Hematopoietic multipotent progenitor cell treated with erythropoietin and hydrocortisone succinate and interleukin-3 and kit ligand, for 15 days (in vitro differentiated cells): ENCODE results near the gene TNNT3.
"Not testable (repeated sequence)": the region's sequence is repeated elsewhere in the genome, so short reads cannot be mapped to it uniquely, and the experiment has no call there.

Source experiments
- DNase-seq: peaks from one replicate; pipeline ENCODE4 v3.0.0-alpha.2; 2015; ENCODE audit warnings: low spot score

TNNT3 gene

DNA sequence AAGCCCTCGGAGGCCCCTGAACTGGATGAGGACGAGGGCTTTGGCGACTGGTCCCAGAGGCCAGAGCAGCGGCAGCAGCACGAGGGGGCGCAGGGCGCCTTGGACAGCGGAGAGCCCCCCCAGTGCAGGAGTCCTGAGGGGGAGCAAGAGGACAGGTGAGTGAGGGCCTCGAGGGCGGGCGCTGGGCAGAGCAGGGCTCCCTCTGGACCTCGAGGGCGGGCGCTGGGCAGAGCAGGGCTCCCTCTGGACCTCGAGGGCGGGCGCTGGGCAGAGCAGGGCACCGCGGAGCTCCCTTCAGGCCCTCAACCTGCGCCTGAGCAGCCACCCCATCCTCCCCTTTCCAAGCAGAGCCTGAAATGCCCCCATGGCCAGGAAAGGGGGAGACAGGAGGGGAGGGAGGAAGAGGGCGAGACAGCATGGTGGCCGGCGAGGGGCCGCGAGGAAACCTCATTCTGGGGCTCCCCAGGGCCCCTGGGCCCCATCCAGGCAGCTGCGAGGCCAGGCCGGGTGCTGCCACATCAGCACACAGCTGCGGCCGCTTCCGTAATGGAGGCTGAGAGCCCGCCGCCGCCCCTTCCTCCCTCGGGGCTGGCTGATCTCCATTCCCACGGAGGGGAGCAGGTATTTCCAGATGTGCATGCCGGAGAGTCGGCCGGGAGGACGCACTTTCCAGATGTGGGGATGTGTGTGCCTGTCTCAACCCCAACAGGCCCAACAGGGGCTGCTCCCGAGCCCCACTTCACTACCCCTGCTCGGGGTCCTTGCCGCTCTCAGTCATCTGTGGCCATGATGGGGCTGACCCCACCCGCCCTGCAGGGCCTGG, 37.9 kb upstream of the TNNT3 start:
- no peak for DNase-seq

DNA sequence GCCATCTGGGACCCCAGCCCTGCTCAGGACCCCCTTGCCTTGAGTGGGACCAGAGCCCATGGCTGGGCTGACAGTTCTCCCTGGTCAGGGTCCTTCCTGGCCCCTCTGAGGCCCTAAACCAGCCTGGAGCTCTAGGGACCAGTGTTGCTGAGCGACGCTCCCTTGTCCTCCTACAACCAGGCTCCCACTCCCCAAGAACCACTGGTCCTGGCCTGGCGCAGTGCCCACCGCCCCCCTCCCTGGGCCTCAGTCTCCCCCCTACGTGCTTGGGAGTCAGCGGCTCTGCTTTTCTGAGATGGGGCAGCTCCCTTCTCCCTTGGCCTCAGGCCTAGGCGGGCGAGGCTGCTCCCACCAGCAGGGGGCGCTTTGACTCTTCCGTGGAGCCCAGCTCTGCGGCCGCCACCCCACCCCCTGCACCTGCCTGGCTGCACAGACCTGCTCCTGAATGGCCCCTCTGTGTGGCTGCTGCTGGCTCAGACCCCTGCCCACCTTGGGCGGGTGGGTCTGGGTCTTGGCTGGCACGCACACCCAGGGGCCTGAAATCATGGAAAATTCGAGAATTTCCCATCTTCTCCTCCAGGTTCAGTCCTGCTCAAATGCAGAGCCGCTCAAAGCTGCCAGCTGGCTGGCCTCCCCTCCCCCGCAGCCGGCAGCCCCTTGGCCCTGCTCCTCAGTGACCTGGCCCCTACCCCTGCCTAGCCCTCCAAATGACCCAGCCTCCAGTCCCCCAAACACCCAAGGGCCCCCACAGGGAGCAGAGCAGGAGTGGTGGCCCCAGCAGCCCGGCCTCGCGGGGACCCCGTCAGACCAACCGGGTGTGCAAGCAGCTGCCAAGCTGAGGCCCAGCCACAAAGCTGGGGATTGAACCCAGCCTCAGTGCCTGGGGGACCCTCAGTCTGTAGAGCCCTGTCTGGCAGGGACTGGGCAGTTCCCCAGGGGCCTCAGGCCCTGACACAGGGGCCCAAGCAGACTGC, 37.0 kb upstream of the TNNT3 start:
- peak; percentile 82 for DNase-seq

DNA sequence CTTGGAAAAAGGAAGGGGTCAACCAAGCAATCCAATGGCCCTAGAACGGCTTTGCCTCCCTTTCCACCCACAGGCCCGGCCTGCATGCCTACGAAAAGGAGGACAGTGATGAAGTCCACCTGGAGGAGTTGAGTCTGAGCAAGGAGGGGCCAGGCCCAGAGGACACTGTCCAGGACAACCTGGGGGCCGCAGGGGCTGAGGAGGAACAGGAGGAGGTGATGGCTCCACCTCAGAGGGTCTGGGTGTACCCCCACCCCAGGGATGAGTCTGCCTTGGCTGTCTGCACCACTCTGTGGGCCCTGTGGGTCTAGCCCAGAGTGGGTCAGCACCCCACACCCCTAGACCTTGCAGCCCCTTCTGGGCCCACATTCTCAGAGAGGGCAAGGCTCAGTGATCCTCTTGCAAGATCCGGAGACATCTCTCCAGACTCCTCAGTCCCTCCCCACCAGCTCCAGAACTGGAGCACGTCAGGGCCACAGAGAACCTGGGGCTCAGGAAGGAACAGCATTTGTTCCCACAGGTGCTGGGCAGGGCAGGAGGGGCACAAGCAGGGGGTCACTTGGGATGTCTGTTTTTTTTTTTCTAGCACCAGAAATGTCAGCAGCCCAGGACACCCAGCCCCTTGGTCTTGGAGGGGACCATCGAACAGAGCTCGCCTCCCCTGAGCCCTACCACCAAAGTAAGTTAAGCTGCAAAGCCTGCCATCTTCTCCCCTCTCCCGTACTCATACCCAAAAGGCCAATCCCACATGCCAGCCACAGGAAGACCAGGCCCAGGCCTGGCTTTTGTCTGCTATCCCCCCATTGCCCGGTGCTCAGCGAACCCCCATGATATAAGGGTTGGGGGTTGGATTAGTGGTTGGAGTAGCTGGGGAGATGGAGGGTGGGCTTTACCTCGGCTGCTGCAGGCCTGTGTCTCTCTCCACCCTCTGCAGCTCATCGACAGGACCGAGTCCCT, 35.9 kb upstream of the TNNT3 start:
- DNase-seq, result no peak

DNA sequence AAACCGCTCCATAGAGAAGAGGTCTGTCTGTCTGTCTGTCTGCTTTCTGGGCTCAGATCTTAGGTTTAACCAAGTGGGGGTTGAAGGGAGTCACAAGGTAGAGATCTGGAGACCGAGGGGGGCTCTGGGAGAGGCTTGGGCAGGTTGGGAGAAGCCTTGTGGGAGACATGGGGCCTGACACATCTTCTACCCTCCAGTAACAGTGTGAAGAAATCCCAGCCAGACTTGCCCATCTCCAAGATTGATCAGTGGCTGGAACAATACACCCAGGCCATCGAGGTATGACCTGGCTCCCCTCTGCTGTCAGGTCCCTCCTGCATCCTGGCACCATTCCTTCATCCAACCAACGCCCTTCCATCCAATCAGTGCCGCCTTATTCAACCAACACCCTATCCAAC, 35.2 kb upstream of the TNNT3 start:
- no peak for DNase-seq

DNA sequence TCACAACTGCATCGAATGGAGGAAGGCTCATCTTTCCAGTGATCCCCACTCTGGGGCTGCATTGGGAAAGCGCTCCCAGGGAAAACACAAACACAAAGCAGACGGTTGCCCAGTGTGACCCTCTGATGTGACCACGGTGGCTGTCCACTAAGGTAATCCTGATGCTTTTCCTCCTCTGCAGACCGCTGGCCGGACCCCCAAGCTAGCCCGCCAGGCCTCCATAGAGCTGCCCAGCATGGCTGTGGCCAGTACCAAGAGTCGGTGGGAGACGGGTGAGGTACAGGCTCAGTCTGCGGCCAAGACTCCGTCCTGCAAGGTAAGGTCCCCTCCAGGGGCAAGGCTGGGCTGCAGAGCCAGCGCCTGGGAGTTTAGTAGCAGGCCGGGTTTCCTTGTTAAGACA, 33.0 kb upstream of the TNNT3 start:
- not testable (repeated sequence) for DNase-seq

DNA sequence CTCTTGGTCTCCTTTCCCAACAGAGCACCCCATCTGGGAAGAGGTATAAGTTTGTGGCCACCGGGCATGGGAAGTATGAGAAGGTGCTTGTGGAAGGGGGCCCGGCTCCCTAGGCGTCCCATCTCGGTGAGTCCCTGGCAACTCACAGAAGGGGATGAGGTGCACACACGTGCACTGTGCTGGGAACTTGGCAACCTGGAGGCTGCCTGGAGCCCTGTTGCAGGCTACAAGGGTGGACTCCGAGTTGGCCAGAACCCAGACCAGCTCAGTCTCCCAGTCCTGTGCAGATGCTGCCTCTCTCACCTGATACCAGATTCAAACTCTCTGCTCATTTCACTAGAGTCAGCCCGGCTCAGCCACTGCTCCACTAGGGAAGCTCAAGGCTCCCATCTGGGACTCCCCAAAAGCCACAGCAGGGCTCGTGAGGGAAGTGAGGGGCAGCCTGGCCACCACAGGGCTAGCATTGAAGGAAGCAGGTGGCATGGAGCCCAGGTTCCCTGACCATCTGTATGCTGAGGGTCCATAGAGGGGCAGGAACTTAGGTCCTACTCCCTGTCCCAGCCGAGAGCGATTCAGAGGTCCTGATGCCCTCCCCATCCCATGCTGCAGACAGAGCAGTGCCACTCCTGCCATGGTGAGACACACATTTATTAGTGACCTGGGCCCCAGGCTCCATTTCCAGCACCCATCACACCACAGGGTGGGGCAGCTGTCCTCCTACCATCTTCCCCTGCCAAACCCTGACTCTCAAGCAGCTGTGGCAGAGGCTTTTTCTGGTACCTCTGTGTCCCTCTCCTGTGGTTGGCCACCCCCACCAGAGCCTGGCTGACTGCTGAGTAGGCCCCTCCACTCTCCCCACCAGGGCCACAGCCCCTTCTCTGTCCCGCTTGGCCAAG, 31.8 kb upstream of the TNNT3 start:
- no peak for DNase-seq

DNA sequence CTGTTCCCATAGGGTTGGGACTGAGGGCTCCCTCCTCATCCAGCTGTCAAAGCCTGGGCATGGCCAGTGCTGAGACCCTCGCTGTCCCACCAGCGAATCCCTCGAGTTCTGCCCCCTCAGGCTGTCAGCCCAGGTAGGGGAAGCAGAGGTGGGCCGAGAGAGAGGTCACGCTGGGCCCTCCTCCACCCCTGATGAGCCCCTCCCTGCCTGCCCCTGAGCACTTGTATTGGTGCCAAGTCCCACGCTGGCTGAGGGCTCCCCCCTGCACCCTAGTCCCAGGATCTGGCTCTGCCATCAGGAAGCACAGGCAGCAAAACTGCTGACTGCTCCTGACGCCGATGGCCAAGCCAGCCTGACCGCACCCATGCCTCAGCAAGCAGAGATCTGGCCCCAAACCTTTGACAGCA, 31.2 kb upstream of the TNNT3 start:
- no peak for DNase-seq

DNA sequence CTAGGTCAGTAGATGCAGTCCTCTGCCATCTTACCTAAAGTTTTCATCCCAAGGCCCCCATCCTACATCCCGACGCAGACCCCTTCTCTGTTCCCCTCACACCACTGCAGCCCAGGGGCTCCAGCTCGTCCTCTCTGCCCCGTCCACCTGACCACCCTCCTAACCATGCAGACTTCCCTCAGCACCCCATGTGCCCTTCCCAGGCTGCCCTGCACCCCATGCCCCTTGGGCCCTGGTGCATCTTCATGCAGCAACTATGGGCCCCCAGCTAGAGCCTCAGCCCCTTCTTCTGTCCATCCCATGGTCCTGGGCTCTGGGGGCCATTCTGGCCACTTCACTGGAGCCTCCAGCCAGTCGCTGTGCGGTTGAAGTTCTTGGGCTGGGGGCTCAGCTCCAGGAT, 30.7 kb upstream of the TNNT3 start:
- DNase-seq, result no peak

DNA sequence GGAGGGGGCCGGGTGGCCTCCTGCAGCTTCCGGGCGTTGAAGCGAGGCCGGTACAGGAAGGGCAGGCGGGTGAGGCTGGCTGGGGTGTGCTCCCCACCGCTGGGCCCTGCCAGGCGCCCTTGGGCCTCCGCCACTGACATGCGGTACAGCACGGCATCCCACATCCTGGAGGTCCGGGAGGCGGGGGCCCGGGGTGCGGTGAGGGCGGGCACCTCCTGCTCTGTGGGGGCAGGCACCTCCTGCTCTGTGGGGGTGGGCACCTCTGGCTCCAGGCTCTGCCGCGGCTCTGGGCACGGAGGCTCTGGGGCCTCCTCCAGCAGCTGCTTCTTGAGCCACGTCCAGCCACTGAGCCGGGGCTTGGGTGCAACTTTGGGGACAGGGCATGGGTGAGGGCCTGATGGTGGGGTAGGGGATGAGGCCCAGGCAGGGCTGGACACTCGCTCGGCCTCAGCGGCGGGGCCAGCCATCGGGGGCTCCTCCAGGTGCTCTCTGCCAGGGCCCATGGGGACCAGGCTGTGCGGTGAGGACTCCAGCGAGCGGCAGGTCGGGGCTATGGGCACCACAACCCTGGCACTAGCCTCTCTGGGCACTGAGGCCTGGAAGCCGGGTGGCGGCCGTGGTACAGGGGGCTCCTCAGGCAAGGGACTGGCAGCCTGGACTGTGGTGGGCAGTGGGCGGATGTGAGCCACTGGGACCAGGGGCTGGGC, 30.1 kb upstream of the TNNT3 start:
- DNase-seq, result no peak

DNA sequence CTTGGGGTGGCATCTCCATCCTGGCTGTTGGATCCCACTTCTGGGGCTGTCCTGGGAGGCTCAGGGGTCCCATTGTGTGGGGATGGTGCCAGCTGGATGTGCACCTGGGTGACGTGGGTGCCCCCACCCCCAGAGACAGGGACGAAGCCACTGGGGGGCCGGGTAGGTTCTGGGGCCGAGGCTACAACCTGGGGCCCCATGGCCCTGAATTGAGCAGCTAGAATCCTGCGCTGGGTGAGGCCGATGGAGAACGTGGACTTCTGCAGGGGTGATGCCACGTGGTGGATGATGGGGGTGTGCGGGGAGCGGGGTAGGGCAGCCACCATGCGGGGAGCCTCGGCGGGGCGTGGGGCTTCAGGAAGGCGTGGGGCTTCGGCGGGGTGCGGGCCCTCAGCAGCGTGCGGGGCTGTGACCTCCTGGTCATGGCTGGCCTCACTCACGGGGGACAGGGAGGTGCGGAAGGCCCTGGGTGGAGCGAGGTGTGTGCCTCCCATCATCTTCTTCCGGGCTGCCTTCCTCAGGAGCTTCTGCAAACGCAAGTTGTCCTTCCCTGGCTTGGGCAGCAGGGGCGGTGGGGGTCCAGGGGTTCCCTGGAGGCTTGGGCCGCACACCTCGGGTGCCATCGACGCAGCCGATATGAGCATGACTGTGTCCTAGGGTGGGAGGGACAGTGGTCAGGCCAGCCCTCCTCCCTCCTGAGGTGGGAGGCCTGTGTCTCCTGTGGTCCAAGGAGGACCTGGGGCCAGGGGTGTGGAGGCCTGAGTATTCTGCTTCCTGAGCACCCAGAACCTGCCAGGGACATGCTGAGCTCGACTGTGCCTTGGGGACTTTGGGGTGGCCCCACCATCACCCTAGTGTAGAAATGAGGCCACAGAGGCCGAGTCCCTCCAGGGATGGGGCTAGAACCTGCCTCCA, 29.3 kb upstream of the TNNT3 start:
- no peak for DNase-seq

DNA sequence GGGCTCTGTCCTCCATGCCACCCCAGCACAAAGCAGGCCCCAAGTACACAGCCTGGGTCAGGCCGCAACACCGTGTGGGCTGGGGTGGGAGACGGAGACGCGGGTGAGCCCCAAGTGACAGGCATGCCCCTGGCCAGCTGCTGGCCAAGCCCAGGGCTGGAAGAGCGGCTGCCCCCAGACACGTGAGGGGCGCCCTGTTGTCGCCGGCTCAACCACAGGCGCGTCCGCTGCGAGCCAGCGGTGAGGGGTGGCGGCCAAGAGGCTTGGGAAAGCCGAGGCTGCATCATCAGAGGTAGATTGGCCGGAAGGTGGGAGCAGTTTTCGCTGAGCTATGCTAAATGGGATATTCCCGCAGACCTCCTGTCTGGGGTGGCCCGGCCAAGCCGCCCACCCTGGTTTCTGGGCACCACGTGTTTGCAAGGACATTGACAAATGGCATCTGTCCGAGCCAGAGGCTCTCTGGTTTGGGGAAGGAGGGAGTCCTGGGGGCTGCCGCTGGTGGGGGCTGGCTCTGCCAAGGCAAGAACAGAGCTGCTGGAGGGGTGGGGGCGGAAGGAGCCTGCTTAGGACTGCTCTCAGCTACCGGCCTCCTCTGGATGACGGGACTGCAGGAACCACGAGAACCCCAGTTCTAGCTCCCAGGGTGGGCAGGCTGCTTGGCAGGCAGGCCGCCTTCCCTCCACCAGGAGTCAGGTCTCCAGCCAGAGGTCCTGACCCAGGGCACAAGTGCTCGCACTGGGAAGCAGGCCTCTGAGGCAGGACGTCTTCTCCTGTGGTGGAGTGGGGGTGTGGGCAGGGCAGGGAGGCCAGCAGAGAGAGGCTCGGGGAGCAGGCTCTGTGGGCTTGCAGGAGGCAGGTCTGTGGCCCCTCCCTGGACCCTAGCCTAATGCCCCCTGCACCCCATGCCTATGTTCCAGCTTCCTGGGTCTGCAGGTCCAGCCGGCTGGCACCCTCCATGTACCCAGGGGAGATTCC, 28.4 kb upstream of the TNNT3 start:
- DNase-seq, result no peak

DNA sequence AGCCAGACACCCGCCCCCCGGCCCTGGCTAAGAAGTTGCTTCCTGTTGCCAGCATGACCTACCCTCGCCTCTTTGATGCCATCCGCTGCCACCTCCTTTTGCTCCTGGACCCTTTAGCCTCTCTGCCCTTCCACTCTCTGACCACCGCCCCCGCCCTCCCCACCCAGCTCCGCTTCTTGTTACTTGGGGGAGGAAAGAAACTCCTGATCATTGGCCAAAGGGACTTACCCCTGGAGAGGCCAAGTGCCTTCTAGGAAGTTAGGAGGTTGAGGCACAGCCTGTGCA, 27.7 kb upstream of the TNNT3 start, which contains the start of gene PRR33:
PRR33 (minus strand) TSS at position 65 of the 285 bp plus-strand sequence. CDS start 1,311 bp downstream, outside the sequence.
- no peak for DNase-seq

DNA sequence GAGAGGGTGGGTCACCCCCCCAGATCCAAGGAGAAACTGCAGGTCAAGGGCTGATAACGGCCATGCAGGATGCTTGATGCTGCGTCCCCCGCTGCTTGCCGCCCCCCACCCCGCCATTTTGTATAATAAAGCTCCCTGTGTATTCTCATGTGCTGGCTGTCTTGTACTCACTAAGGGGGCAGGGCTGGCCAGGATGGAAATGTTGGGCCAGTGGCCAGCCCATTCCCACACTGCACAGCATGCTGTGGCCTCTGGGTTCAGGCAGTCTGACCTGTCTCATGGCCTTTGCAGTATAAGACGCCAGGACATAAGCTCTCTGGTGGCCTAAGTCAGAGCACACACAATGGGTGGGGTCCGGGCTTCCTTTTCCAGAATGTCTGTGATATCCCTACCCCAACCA, 27.4 kb upstream of the TNNT3 start:
- no peak for DNase-seq

DNA sequence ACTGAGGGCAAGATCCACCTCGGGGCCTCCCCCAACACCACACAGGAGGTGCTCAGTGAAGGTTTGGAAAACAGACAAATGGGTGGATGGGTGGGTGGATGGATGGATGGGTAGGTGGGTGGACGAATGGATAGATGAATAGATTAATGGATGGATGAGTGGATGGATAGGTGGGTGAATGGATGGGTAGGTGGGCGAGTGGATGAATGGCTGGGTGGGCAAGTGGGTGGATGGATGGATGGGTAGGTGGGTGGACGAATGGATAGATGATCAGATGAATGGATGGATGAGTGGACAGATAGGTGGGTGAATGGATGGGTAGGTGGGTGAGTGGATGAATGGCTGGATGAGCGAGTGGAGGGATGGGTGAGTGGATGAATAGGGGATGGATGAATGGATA, 26.9 kb upstream of the TNNT3 start:
- no peak for DNase-seq

DNA sequence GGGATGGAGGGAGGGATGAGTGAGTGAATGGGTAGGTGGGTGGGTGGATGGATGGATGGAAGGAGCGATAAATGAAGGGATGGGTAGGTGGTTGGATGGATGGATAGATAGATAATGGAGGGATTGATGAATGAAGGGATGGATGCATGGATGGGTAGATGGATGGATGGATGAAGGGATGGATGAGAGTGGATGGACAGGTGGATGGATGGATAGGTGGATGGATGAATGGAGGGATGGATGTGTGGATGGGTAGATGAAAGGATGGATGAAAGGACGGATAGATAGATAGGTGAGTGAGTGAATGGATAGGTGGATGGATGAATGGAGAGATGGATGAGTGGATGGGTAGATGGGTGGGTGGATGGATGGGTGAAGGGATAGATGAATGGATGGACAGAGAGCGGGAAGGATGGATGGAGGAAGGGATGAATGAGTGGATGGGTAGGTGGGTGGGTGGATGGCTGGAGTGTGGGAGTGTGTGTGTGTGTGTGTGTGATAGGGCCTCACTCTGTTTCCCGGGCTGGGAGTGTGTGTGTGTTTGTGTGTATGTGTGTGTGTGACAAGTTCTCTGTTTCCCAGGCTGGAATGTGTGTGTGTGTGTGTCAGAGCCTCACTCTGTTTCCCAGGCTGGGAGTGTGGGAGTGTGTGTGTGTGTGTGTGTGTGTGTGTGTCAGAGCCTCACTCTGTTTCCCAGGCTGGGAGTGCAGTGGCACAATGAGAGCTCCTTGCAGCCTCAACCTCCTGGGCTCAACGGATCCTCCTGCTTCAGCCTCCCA, 25.7 kb upstream of the TNNT3 start:
- DNase-seq, result no peak

DNA sequence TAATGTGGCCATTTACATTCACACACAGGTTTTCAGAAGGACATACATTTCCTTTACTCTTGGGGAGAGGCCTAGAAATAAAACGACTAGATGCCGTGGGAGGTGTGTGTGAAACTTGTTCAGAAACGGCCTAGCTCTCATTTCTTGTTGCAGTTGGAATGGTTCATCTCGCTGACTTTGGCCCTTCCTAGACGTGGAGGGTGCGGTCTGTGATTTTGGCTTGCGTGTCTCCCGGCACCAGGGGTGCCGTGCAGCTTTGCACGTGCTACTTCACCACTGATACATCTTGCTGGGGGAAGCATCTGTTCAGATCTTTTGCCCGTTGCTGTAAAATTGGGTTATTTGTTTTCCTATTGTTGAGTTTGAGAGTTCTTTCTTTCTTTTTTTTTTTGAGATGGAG, 24.7 kb upstream of the TNNT3 start:
- no peak for DNase-seq

DNA sequence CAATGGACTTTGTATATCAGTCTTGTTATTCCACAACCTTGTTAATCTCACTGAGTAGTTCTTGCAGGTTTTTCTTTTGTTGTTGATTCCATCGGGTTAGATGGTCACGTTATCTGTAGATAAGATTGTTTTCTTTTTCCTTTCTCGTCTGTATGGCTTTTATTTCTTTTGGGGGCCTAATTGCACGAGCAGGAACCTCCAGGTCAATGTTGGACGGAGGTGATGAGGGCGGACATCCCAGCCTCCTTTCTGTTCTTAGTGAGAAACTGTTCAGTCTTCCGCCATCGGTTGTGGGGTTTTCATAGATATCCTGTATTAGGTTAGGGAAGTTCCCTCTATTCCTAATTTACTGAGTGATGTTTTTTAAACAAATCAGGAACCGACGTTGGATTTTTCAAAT, 23.0 kb upstream of the TNNT3 start:
- DNase-seq, result no peak
